H1 (cell line): ENCODE data around the gene KIR3DL2. TPM values are rescaled to one million over a fixed set of nuclear protein-coding genes. Genes with fewer than 3 reads are reported as not detected.

Experiments
- CTCF ChIA-PET: fragments of 300-600 bp; sonication (Branson Sonifier 250); formaldehyde crosslinking; loops from one replicate; lab custom pipeline; 2021; ENCODE audit not compliant: partially characterized antibody; lab: Charles Lee
- POLR2A ChIA-PET: fragments of 300-600 bp; sonication (Branson Sonifier 250); formaldehyde crosslinking; loops from one replicate; lab custom pipeline; 2021; ENCODE audit warnings: inconsistent platforms; ENCODE audit not compliant: partially characterized antibody; lab: Charles Lee
- DNase-seq, 2 experiments: peaks; one replicate each; pipeline versions ENCODE4 v3.0.0 to v3.0.0-alpha.2; 2010 to 2022; ENCODE audit warnings: low spot score in 2 of 2, low read depth in 1 of 2, mixed read lengths in 1 of 2
- FAIRE-seq: peaks from 2 replicates; lab custom pipeline; 2011; peaks lifted over from hg19 to GRCh38; lab: Jason Lieb, UNC
- H2AFZ ChIP-seq: 2 replicates; pipeline ENCODE4 v1.8.1; 2012; ENCODE audit warnings: low read length, inconsistent platforms
- H2AK5ac ChIP-seq: 2 replicates; pipeline ENCODE4 v1.6.1; 2013; ENCODE audit warnings: low read depth, low read length
- H2BK120ac ChIP-seq: replicated peaks from 2 replicates; pipeline ENCODE3; 2013; ENCODE audit warnings: low read depth, low read length, inconsistent platforms
- H2BK12ac ChIP-seq: 2 replicates; pipeline ENCODE4 v1.6.1; 2013; ENCODE audit warnings: low read depth, low read length
- H2BK15ac ChIP-seq: 2 replicates; pipeline ENCODE4 v1.6.1; 2013; ENCODE audit warnings: low read length
- H2BK20ac ChIP-seq: 2 replicates; pipeline ENCODE4 v1.6.1; 2013; ENCODE audit warnings: low read length
- H2BK5ac ChIP-seq: 2 replicates; pipeline ENCODE4 v1.6.1; 2013; ENCODE audit warnings: low read depth, low read length
- H3K14ac ChIP-seq: 2 replicates; pipeline ENCODE4 v1.6.1; 2013; ENCODE audit warnings: inconsistent platforms; ENCODE audit not compliant: insufficient read length
- H3K18ac ChIP-seq: 2 replicates; pipeline ENCODE4 v1.6.1; 2013; ENCODE audit warnings: low read length; ENCODE audit errors: extremely low read depth
- H3K23ac ChIP-seq: 2 replicates; pipeline ENCODE4 v1.6.1; 2013; ENCODE audit warnings: inconsistent platforms; ENCODE audit not compliant: insufficient read length
- H3K23me2 ChIP-seq: 2 replicates; pipeline ENCODE4 v1.6.1; 2013; ENCODE audit warnings: low read depth, low read length
- H3K27ac ChIP-seq: 2 replicates; pipeline ENCODE4 v1.6.1; 2011; ENCODE audit warnings: low read depth, low read length, inconsistent platforms
- H3K27me3 ChIP-seq, 4 experiments: replicated peaks in 1 of 4; 1 replicate in 1 of 4; 2 replicates in 3 of 4; pipeline versions ENCODE4 v1.6.1 to v1.8.1; 2011 to 2013; ENCODE audit warnings: low read length in 3 of 4, mild to moderate bottlenecking in 3 of 4, inconsistent platforms in 2 of 4, mixed read lengths in 2 of 4, moderate library complexity in 1 of 4; ENCODE audit not compliant: control insufficient read depth in 3 of 4, insufficient read depth in 3 of 4; ENCODE audit errors: extremely low read depth in 1 of 4
- H3K36me3 ChIP-seq, 4 experiments: 2 replicates each; pipeline versions ENCODE4 v1.6.1 to v1.8.1; 2011 to 2013; ENCODE audit warnings: mild to moderate bottlenecking in 4 of 4, low read length in 3 of 4, moderate library complexity in 2 of 4, control low read depth in 1 of 4, inconsistent platforms in 1 of 4; ENCODE audit not compliant: insufficient read depth in 4 of 4, control insufficient read depth in 2 of 4
- H3K4ac ChIP-seq: replicated peaks from 2 replicates; pipeline ENCODE3; 2013; ENCODE audit warnings: low read length, low read depth, mixed read lengths, inconsistent platforms; ENCODE audit not compliant: insufficient read length
- H3K4me1 ChIP-seq, 4 experiments: replicated peaks in 1 of 4; 1 replicate in 1 of 4; 2 replicates in 3 of 4; pipeline versions ENCODE4 v1.6.1 to v1.8.1; 2011 to 2013; ENCODE audit warnings: low read length in 3 of 4, inconsistent platforms in 2 of 4, mixed read lengths in 1 of 4; ENCODE audit not compliant: insufficient read depth in 4 of 4, control insufficient read depth in 3 of 4
- H3K4me2 ChIP-seq, 2 experiments: 2 replicates each; pipeline versions ENCODE4 v1.6.1 to v1.8.1; 2011 to 2013; ENCODE audit warnings: low read depth in 2 of 2, low read length in 2 of 2, control low read depth in 1 of 2, inconsistent platforms in 1 of 2, mild to moderate bottlenecking in 1 of 2; ENCODE audit not compliant: insufficient read depth in 1 of 2
- H3K4me3 ChIP-seq, 4 experiments: fragments of 200-600, 300-600 bp in 1 of 4; sonication (generic), shearing (Covaris generic), sonication (Bioruptor Twin) in 1 of 4; 2 replicates each; pipeline versions ENCODE4 v1.5.1 to v1.8.1; 2011 to 2016; ENCODE audit warnings: low read length in 4 of 4, low read depth in 3 of 4, control low read depth in 2 of 4, inconsistent platforms in 2 of 4, mild to moderate bottlenecking in 2 of 4, mixed read lengths in 1 of 4, moderate library complexity in 1 of 4; ENCODE audit not compliant: insufficient read depth in 2 of 4; ENCODE audit errors: extremely low read depth in 1 of 4
- H3K56ac ChIP-seq: replicated peaks from 2 replicates; pipeline ENCODE3; 2013; ENCODE audit warnings: low read depth, mild to moderate bottlenecking, mixed read lengths, low read length, inconsistent platforms; ENCODE audit not compliant: insufficient read length
- H3K79me1 ChIP-seq: 2 replicates; pipeline ENCODE4 v1.6.1; 2013; ENCODE audit warnings: low read depth, low read length, control low read depth
- H3K79me2 ChIP-seq, 2 experiments: 2 replicates each; pipeline versions ENCODE4 v1.6.1 to v1.8.1; 2012 to 2013; ENCODE audit warnings: low read length in 2 of 2, mild to moderate bottlenecking in 2 of 2, inconsistent platforms in 1 of 2; ENCODE audit not compliant: insufficient read depth in 2 of 2, control insufficient read depth in 1 of 2
- H3K9ac ChIP-seq, 4 experiments: replicated peaks in 1 of 4; 1 replicate in 1 of 4; 2 replicates in 3 of 4; pipeline versions ENCODE4 v1.6.1 to v1.8.1; 2011 to 2013; ENCODE audit warnings: low read depth in 3 of 4, low read length in 3 of 4, control low read depth in 2 of 4, mild to moderate bottlenecking in 2 of 4, moderate library complexity in 2 of 4, inconsistent platforms in 1 of 4; ENCODE audit errors: extremely low read depth in 1 of 4
- H3K9me3 ChIP-seq, 2 experiments: 2 replicates each; pipeline versions ENCODE4 v1.6.1 to v1.8.1; 2012 to 2013; ENCODE audit warnings: mild to moderate bottlenecking in 2 of 2, moderate library complexity in 2 of 2, control low read depth in 1 of 2, inconsistent platforms in 1 of 2, low read depth in 1 of 2, low read length in 1 of 2, mixed read lengths in 1 of 2; ENCODE audit not compliant: insufficient read depth in 2 of 2
- H4K20me1 ChIP-seq, 2 experiments: replicated peaks in 1 of 2; 2 replicates each; pipeline versions ENCODE3 to v1.8.1; 2011 to 2013; ENCODE audit warnings: inconsistent platforms in 2 of 2, low read length in 2 of 2, mild to moderate bottlenecking in 1 of 2; ENCODE audit not compliant: insufficient read depth in 2 of 2, control insufficient read depth in 1 of 2
- H4K5ac ChIP-seq: 2 replicates; pipeline ENCODE4 v1.6.1; 2013; ENCODE audit warnings: low read length, low read depth, mixed read lengths, inconsistent platforms; ENCODE audit not compliant: insufficient read length
- H4K8ac ChIP-seq: 2 replicates; pipeline ENCODE4 v1.8.0; 2013; ENCODE audit warnings: mild to moderate bottlenecking, moderate library complexity, low read length, inconsistent platforms; ENCODE audit not compliant: insufficient read depth; ENCODE audit errors: extremely low read depth
- H4K91ac ChIP-seq: replicated peaks from 2 replicates; pipeline ENCODE3; 2013; ENCODE audit warnings: low read length, mixed read lengths, inconsistent platforms; ENCODE audit not compliant: insufficient read length
- CEBPB ChIP-seq: IDR thresholded peaks from 2 replicates; pipeline ENCODE4 v1.6.1; 2012; ENCODE audit warnings: low read depth, low read length
- CTBP2 ChIP-seq: IDR thresholded peaks from 2 replicates; pipeline ENCODE4 v1.7.0; 2011; ENCODE audit warnings: borderline replicate concordance, mild to moderate bottlenecking, moderate library complexity, mixed read lengths, low read length; ENCODE audit not compliant: insufficient read depth, insufficient read length
- CTCF ChIP-seq, 3 experiments: IDR thresholded peaks; 1 replicate in 2 of 3; 2 replicates in 1 of 3; pipeline versions ENCODE4 v1.5.1 to v1.6.1; 2011; ENCODE audit warnings: low read length in 3 of 3, mild to moderate bottlenecking in 3 of 3, inconsistent platforms in 2 of 3, low read depth in 1 of 3, moderate library complexity in 1 of 3; ENCODE audit not compliant: insufficient read depth in 1 of 3; ENCODE audit errors: control extremely low read depth in 1 of 3
- FOSL1 ChIP-seq: IDR thresholded peaks from 2 replicates; pipeline ENCODE4 v1.6.1; 2011; ENCODE audit warnings: mild to moderate bottlenecking, low read depth, low read length, moderate library complexity; ENCODE audit not compliant: insufficient read depth
- MAFK ChIP-seq: IDR thresholded peaks from 2 replicates; pipeline ENCODE4 v1.6.1; 2012; ENCODE audit warnings: low read depth, mild to moderate bottlenecking, improper control_type of control experiment, low read length
- RNF2 ChIP-seq: fragments of 200-900, 300-1000 bp; sonication (generic); IDR thresholded peaks from 2 replicates; pipeline ENCODE4 v1.7.1; 2016; ENCODE audit warnings: borderline replicate concordance, low read depth, mild to moderate bottlenecking, antibody characterized with exemption, low read length; ENCODE audit not compliant: poor library complexity, severe bottlenecking; ENCODE audit errors: missing control alignments
- SAP30 ChIP-seq: fragments of 300-600 bp; sonication (generic); IDR thresholded peaks from 2 replicates; pipeline ENCODE4 v1.7.1; 2012; ENCODE audit warnings: low read length, moderate library complexity, mild to moderate bottlenecking, inconsistent platforms; ENCODE audit not compliant: insufficient read depth, insufficient replicate concordance
- SP2 ChIP-seq: IDR thresholded peaks from 2 replicates; pipeline ENCODE4 v1.6.1; 2012; ENCODE audit warnings: mild to moderate bottlenecking, low read length, inconsistent platforms
- SRF ChIP-seq: IDR thresholded peaks from 2 replicates; pipeline ENCODE4 v1.6.1; 2011; ENCODE audit warnings: mild to moderate bottlenecking, low read depth, low read length, moderate library complexity
- TBP ChIP-seq: IDR thresholded peaks from 2 replicates; pipeline ENCODE4 v1.6.1; 2011; ENCODE audit warnings: low read depth, low read length, improper control_type of control experiment
- WGBS, 2 experiments: shearing (Covaris generic) in 1 of 2; methylation state at CpG; one replicate each; pipeline versions ENCODE4 v1.1.6 to v1.1.7; 2013 to 2015; ENCODE audit warnings: low lambda C conversion rate in 2 of 2, mixed read lengths in 2 of 2, inconsistent platforms in 1 of 2, low coverage in 1 of 2, missing lambda C conversion rate in 1 of 2; ENCODE audit not compliant: insufficient replicate concordance in 2 of 2, insufficient coverage in 1 of 2, insufficient read length in 1 of 2; ENCODE audit errors: extremely low coverage in 1 of 2, missing lambda C conversion rate in 1 of 2; 5-methylcytosine and 5-hydroxymethylcytosine counted together
- polyA plus RNA-seq, 7 experiments: library from polyadenylated mRNA; depleted of rRNA in 3 of 7; stranded (reverse) in 5 of 7; unstranded in 2 of 7; fragments of >200 nt in 5 of 7; fragments of 200-250 nt in 2 of 7; gene quantifications; 1 replicate in 5 of 7; 2 replicates in 1 of 7; 4 replicates in 1 of 7; pipeline versions ENCODE4 v1.2.1 to v1.2.3, GENCODE V29; 2011 to 2013; ENCODE audit warnings: missing spikeins in 2 of 7, mixed read lengths in 2 of 7
- total RNA-seq: library from RNA; stranded (reverse); fragmentation: NEBNext Ultra II Directional; extraction: Animal tissue kit (Norgen Biotek cat#: 25700); gene quantifications from 2 replicates; pipeline ENCODE4 v1.2.1, GENCODE V29; 2021

KIR3DL2 gene
- total and polyA plus RNA-seq, 2 of the 8 experiments (the other 6 are each of a cell fraction or from before 2014, with no cell fraction given): not detected

- Histone ChIP-seq H3K23me2 (no peaks in the 10 kb centered on the region), H3K27me3 (peaks cover 0 to 3% (median 0%) of the 10 kb centered on the region in 4 experiments; a peak in 1 of 7 replicates), H4K20me1 (no peaks in the 10 kb centered on the region), H3K4me3 (no peak overlapping the region), H2BK12ac (no peak overlapping the region), H3K18ac (no peak overlapping the region; the same call in 1 of the 2 replicates), H4K91ac (no peak overlapping the region), H3K23ac (no peak overlapping the region), H3K79me2 (no peaks in the 10 kb centered on the region), H4K8ac (no peak overlapping the region), H2AK5ac (no peak overlapping the region), H4K5ac (no peak overlapping the region), H2AFZ (no peak overlapping the region), H3K14ac (no peak overlapping the region), H3K9me3 (no peaks in the 10 kb centered on the region; a peak in 1 of 4 replicates), H3K27ac (no peak overlapping the region), H3K4me2 (no peak overlapping the region), H3K79me1 (no peaks in the 10 kb centered on the region), H3K4ac (no peak overlapping the region), H3K4me1 (no peaks in the 10 kb centered on the region; a peak in 1 of 7 replicates), H3K36me3 (no peaks in the 10 kb centered on the region), H3K9ac (no peak overlapping the region), H2BK20ac (no peak overlapping the region), H2BK120ac (no peak overlapping the region), H2BK15ac (no peak overlapping the region), H3K56ac (no peak overlapping the region), H2BK5ac (no peak overlapping the region; the same call in 1 of the 2 replicates)
- FAIRE-seq (no peak), DNase-seq (no peak)
- WGBS, 2 experiments: 79% methylated on average over 6 of the region's 6 CpGs; no CpG with 5 or more reads in 1 of the 2 experiments
- ChIA-PET CTCF (interaction anchor here (0.6 to 3.0 kb wide), 42 partner anchors 9 to 1118 kb away, joined by 3 to 39 read pairs (median 4); partner anchors contain the start of genes CDC42EP5, NCR1 and RDH13), POLR2A (interaction anchor here (0.6 to 1.8 kb wide), 11 partner anchors 12 to 761 kb away, joined by 3 to 7 read pairs (median 4); no protein-coding TSS in a partner anchor)
- no peak for TF ChIP-seq CTCF (IDR thresholded peaks at IDR 0.05; ENCODE audit: control extremely low read depth in 1 of 3, insufficient read depth in 1 of 3, low read depth in 1 of 3, low read length in 3 of 3)
- TF ChIP-seq TBP: no peak
- no peak for TF ChIP-seq FOSL1
- TF ChIP-seq MAFK: no peak
- TF ChIP-seq RNF2: no peak
- TF ChIP-seq SRF: no peak
- TF ChIP-seq CTBP2: no peak
- no peak for TF ChIP-seq CEBPB
- no peak for TF ChIP-seq SP2
- TF ChIP-seq SAP30: no peak
Observed at GRCh38 chr19:54881884-54882283, 31.6 kb downstream of the KIR3DL2 start.
